SJCRH30 (cell line): Measurements from ENCODE around the gene TNFSF15. TPM values are rescaled to one million over a fixed set of nuclear protein-coding genes. Genes with fewer than 3 reads are reported as not detected.

ENCODE experiments used
- DNase-seq, 2 experiments: peaks; one replicate each; pipeline ENCODE4 v3.0.0-alpha.2; 2015 to 2020
- H3K27ac ChIP-seq: fragments of 250-450 bp; sonication (Bioruptor Pico); 2 replicates; pipeline ENCODE4 v1.5.1; 2020; ENCODE audit warnings: mild to moderate bottlenecking, moderate library complexity
- H3K27me3 ChIP-seq: fragments of 250-450 bp; sonication (Bioruptor Pico); 2 replicates; pipeline ENCODE4 v1.5.1; 2020; ENCODE audit warnings: mild to moderate bottlenecking, moderate library complexity
- H3K36me3 ChIP-seq: fragments of 250-450 bp; sonication (Bioruptor Pico); 2 replicates; pipeline ENCODE4 v1.5.1; 2020; ENCODE audit warnings: mild to moderate bottlenecking, moderate library complexity
- H3K4me1 ChIP-seq: fragments of 250-450 bp; sonication (Bioruptor Pico); 2 replicates; pipeline ENCODE4 v1.5.1; 2020; ENCODE audit warnings: mild to moderate bottlenecking, moderate library complexity
- H3K4me3 ChIP-seq: fragments of 250-450 bp; sonication (Bioruptor Pico); 2 replicates; pipeline ENCODE4 v1.5.1; 2020; ENCODE audit warnings: mild to moderate bottlenecking, moderate library complexity
- H3K9me3 ChIP-seq: fragments of 250-450 bp; sonication (Bioruptor Pico); replicated peaks from 2 replicates; pipeline ENCODE4 v1.5.1; 2020; ENCODE audit warnings: mild to moderate bottlenecking, moderate library complexity
- total RNA-seq: library from RNA; depleted of rRNA; stranded (reverse); fragments of >200 nt; shearing (Covaris generic); gene quantifications from 2 replicates; pipeline ENCODE4 v1.2.3, GENCODE V29; 2014

Gene TNFSF15
- total RNA-seq, 1 experiment from 2014 or later: 1.0 TPM

DNA sequence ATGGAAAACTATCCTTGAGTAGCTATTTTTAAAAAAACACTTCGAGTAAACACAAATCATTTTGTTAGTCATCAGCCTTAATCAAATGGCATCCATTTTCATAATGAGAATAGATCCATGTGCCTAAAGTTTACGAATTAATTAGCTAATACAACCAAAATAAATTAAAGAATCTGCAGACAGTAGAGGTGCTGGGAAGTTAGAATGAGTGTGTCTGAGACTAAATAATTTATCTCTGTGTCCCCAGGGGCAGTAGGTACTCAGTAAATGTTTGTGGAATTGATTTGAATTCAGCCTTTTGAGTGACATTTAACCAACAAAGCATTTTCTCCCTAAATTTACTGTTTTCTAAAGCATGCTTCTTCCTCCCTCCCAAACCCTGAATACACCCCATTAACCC is 18.6 kb downstream of the TNFSF15 start:
- no peak for DNase-seq
- Histone ChIP-seq H3K4me1 (peaks cover 5% of the 10 kb centered on the region), H3K4me3 (no peak overlapping the region)

DNA sequence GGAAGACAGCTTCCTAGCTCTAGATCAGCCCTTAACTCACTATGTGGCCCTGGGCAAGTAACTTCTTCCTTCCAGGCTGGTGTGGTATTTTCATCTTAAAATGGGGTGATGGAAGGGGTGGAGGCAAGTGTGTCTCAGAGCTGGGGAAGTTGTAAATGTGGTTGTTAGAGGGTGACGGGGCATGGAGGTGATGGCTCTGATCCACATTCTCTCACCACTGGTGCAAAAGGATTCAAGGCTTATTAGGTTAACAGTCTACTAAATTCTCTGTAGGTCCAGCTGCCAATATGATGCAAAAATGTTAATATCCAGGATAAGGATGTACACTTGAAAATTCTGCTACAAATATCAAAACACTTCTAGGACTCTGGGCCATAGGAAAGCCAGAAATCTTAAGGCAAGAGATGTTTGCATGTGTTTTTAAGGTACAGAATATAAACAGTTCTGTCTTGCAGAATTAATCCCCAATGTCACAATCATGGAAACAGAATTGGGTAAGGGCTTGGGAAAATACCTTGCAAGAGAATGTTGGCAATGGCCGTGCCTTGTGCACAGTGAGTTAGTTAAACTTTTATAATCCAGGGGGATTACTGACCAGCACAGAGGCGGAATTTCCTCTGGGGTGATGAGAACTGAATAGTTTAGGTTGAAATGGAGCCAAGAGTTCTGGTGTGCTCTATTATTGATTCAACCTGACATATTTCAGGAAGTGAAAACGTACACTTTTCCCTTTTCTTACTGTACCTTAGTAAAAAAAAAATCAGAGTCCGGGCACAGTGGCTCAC is 19.8 kb downstream of the TNFSF15 start:
- Histone ChIP-seq H3K9me3 (no peaks in the 10 kb centered on the region), H3K4me3 (no peak overlapping the region), H3K4me1 (peaks cover 5% of the 10 kb centered on the region), H3K27me3 (no peaks in the 10 kb centered on the region), H3K27ac (no peak overlapping the region), H3K36me3 (no peaks in the 10 kb centered on the region)
- peak; percentile 27 to 57 for DNase-seq

More for the DNA sequence above, 18.6 kb downstream of the TNFSF15 start:
- Histone ChIP-seq H3K27me3 (no peaks in the 10 kb centered on the region), H3K36me3 (no peaks in the 10 kb centered on the region), H3K9me3 (no peaks in the 10 kb centered on the region), H3K27ac (no peak overlapping the region)

DNA sequence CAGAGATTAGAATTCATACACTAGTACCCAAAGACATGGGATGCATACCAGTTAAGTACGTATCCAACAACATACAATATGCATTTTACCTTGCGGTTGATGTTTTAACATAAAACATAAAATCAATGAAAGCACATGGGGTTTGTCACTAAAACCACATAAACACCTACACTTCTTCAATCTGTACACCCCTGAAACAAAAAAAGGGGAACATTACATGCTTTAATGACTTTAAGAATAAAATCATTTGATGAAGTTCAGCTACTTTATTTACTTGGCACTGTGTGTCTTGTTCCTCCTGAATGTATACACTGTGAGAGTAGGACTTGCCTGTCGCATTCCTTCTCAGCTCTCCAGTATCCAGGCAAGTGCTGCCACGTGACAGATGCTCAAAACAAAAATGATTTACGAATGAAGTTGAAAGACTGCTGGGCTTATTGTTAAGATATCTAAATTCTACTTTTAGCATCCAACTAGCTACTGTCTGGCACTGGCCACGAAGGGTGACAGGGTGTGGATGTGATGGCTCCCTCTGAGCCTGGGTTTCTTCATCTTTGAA is 21.0 kb downstream of the TNFSF15 start:
- no peak overlapping the region for H3K4me3 ChIP-seq
- no peaks in the 10 kb centered on the region for H3K27me3 ChIP-seq
- no peaks in the 10 kb centered on the region for H3K36me3 ChIP-seq
- peaks cover 5% of the 10 kb centered on the region for H3K4me1 ChIP-seq
- DNase-seq: no peak
- no peak overlapping the region for H3K27ac ChIP-seq
- no peaks in the 10 kb centered on the region for H3K9me3 ChIP-seq

DNA sequence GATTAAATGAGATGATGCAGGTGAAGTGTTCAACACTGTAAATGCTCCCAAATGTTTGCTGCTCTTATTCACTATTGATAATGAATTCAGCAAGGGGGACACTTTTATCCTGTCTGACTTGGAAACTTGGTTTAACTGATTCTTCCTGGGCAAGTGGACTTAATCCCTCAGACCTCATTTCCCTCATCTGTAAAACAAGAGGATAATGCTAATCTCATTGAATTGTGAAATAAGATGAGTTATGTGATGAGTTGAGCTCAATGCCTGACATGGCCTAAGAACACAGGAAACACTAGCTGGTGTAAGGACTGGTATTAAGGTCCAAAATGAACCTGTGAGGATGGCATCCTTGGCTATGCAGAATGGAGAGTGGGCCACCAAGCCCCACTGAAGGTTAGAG is 23.3 kb downstream of the TNFSF15 start:
- H3K4me1 ChIP-seq: peaks cover 24% of the 10 kb centered on the region
- DNase-seq: no peak
- H3K36me3 ChIP-seq: no peaks in the 10 kb centered on the region
- no peak overlapping the region for H3K4me3 ChIP-seq
- H3K9me3 ChIP-seq: no peaks in the 10 kb centered on the region
- H3K27ac ChIP-seq: no peak overlapping the region
- H3K27me3 ChIP-seq: no peaks in the 10 kb centered on the region

DNA sequence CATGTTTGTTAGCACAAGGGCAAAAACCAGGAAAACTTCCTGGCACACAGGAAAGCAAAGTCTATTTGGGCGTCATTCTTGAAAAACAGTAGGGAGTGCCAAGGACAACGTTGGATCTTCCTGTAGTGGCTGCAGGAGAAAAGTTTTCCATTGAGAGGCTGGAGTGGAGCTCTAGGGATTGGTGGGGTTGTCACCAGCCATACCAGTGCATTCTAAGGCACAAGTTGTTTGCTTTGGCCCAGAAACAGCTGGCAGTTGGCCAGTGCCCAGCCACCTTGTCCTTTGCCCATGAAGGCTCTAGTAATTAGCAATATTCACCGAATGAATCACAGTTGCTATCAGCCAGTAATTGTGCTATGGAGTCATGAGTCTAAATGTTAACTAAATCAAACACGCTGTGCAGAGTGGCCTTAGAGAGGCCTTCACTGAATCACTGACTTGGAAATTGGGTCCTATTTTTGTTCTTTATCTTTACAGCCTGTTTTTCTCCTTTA is 26.4 kb downstream of the TNFSF15 start:
- DNase-seq: peak; percentile 43 to 59
- Histone ChIP-seq H3K4me3 (no peak overlapping the region), H3K36me3 (no peaks in the 10 kb centered on the region), H3K27ac (no peak overlapping the region), H3K27me3 (no peaks in the 10 kb centered on the region), H3K9me3 (no peaks in the 10 kb centered on the region), H3K4me1 (peaks cover 38% of the 10 kb centered on the region)

DNA sequence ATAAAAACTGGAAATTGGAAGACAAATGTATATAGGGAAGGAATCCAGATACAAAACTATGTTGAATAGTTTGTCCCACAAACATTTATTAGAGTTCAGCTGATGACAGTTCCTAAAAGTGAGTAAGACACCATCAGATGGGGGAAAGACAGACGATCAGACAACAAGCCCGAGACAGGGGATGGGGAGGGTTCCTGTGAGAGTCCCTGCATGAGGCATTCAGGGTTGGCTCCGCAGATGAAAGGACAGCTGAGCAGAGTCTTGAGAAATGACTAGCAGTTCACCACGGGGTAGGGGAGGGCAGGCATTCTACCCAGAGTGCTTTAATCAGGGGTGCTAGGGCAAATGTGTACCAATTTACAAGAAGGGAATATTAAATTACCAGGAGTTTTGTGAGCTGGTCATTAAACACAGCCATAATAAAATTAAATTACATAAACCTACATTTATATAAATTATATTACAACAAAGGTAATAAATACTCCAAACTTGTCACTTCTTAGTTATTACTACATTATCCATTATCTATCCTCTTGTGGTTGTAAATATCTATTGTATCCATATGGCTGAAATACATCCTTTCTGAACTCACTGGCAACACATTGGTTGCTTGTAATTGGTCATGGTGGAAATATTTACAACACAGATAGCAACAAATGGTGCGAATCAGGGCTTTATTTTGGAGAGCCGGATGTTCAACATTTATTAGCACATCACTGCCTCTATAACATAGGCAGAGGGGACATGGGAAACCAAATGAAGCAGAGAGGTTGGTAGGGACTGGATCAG is 27.8 kb downstream of the TNFSF15 start:
- Histone ChIP-seq H3K4me3 (no peak overlapping the region), H3K27ac (no peak overlapping the region; the same call in 1 of the 2 replicates), H3K4me1 (peaks cover 38% of the 10 kb centered on the region), H3K9me3 (no peaks in the 10 kb centered on the region), H3K36me3 (no peaks in the 10 kb centered on the region), H3K27me3 (0 out of 2 replicates have a peak, but pooled peaks cover 4% of the 10 kb centered on the region)
- peak in 1 of 2 experiments; percentile 33 for DNase-seq

DNA sequence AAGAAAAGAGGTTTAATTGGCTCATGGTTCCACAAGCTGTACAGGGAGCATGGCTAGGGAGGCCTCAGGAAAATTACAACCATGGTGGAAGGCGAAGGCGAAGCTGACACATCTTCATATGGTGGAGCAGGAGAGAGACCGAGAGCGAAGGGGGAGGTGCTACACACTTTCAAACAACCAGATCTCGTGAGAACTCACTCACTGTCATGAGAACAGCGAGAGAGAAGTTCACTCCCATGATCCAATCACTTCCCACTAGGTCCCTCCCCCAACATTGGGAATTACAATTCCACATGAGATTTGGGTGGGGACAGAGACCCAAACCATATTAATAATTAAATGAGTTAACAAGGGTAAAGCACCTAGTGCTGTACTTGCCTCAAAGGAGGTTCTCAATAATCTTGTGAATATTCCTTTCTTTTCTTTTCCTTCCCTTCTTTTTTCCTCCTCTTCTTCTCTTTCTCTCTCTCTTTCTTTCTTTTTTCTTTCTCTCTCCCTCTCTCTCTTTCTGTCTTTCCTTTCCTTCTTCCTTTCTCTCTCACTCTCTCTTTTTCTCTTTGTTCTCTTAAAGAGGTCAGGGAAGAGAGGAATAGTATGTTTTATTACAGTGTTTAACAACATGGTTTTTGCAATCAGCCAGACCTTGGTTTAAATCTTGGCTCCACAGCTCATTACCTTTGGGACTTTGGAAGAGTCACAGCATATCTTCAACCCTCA is 29.0 kb downstream of the TNFSF15 start:
- no peak overlapping the region for H3K4me3 ChIP-seq
- peaks cover 38% of the 10 kb centered on the region for H3K4me1 ChIP-seq
- DNase-seq: no peak
- no peaks in the 10 kb centered on the region for H3K36me3 ChIP-seq
- H3K27me3 ChIP-seq: 0 out of 2 replicates have a peak, but pooled peaks cover 4% of the 10 kb centered on the region
- no peaks in the 10 kb centered on the region for H3K9me3 ChIP-seq
- H3K27ac ChIP-seq: no peak overlapping the region

DNA sequence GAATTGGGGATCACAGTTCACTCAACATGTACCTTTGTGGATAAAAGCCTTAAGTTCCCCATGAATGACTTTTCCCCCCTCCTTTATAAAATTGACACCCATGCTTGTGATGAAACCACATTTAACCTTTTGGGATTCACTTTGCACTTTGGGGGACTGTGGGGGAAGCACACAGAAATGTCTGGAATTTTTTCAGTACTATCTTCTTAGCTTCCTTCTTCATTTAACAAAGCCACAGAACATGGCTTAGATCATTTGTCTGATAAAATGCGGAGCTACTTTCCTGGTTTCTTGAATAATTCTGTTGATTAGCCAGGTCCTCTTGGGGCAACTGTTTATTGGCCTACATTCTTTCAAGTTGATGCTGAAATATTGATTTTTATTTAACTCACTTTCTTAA is 29.9 kb downstream of the TNFSF15 start:
- DNase-seq: no peak

DNA sequence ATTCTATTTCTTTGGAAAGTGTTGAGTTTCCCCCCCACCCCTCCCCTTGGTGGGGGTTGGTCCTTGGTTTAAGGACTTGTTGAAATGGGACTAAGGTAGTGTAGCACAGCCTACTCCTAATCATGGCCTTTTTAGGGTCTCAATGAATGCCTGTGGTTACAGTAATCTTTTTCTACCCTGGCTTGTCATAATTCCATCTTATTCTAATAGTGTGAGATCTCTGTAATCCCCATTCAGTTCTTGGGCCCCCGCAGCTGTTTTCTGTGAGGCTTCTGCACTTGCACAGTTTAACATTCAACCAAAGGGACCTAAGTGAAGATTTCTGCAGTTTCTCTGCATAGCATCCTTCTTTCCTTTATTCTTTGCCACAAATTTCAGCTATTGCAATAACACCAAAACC is 30.7 kb downstream of the TNFSF15 start:
- Histone ChIP-seq H3K4me3 (no peak overlapping the region), H3K9me3 (no peaks in the 10 kb centered on the region), H3K36me3 (no peaks in the 10 kb centered on the region), H3K4me1 (peaks cover 38% of the 10 kb centered on the region), H3K27me3 (0 out of 2 replicates have a peak, but pooled peaks cover 4% of the 10 kb centered on the region), H3K27ac (no peak overlapping the region)
- DNase-seq: peak in 1 of 2 experiments; percentile 50

More for the DNA sequence above, 29.9 kb downstream of the TNFSF15 start:
- Histone ChIP-seq H3K4me1 (peaks cover 38% of the 10 kb centered on the region), H3K27ac (no peak overlapping the region), H3K27me3 (0 out of 2 replicates have a peak, but pooled peaks cover 4% of the 10 kb centered on the region), H3K9me3 (no peaks in the 10 kb centered on the region), H3K36me3 (no peaks in the 10 kb centered on the region), H3K4me3 (no peak overlapping the region)

DNA sequence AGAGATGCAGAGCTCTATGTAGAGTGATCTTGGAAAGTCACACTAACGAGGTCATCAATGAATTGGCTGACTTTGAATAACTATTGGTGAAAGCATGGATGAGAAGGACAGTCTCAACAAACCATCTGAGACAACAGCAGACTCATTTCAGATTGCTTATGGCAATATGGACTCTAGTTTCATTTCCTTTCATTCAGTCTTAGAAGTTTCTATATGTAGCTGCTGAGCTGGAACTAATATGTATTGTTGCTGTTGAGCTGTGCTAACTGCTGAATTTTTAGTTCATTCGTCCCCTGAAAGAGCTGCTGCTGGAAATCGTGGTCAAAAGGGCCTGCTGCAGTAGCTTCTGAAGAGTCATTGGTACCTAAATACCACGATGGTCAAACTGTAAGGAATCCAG is 31.3 kb downstream of the TNFSF15 start:
- 0 out of 2 replicates have a peak, but pooled peaks cover 4% of the 10 kb centered on the region for H3K27me3 ChIP-seq
- H3K9me3 ChIP-seq: no peaks in the 10 kb centered on the region
- no peak for DNase-seq
- H3K36me3 ChIP-seq: no peaks in the 10 kb centered on the region
- H3K27ac ChIP-seq: no peak overlapping the region
- H3K4me3 ChIP-seq: no peak overlapping the region
- H3K4me1 ChIP-seq: peaks cover 38% of the 10 kb centered on the region

DNA sequence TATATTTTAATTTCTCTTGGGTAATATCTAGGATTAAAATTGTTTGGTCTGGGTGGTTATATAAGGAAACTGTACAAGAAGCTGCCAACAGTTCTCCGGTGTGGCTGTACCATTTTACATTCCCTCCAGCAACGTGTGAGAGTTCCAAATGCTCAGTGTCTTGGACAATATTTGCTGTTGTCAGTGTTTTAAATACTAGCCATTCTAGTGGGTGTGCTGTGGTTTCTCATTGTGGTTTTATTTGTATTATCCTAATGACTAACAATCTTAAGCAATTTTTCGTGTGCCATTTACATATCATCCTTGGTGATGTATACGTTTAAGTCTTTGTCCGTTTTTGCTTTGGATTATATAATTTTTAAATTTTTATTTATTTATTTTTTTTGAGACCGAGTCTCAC is 34.0 kb downstream of the TNFSF15 start:
- no peak for DNase-seq
- Histone ChIP-seq H3K4me1 (peaks cover 19% of the 10 kb centered on the region), H3K27ac (no peak overlapping the region), H3K9me3 (no peaks in the 10 kb centered on the region), H3K27me3 (0 out of 2 replicates have a peak, but pooled peaks cover 4% of the 10 kb centered on the region), H3K4me3 (no peak overlapping the region), H3K36me3 (no peaks in the 10 kb centered on the region)

DNA sequence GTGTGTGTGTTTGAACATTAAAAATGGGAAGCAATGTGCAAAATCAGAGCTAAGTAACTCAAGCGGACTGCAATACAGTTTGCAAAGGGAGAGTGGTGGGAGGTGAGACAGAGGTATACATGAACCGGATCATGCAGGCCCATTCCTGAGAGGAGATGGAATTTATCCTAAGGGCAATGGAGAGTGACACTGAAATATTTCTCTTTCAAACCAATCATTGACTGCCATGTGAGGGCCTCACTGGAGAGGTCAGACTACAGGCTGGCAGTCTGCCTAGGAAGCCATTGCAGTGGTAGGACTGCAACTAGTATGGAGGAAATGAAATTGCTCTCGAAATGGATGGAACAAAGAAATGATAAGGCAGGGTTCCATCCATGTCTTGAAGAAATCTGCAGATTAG is 34.8 kb downstream of the TNFSF15 start:
- no peak overlapping the region for H3K4me3 ChIP-seq
- H3K36me3 ChIP-seq: no peaks in the 10 kb centered on the region
- no peaks in the 10 kb centered on the region for H3K9me3 ChIP-seq
- DNase-seq: no peak
- 0 out of 2 replicates have a peak, but pooled peaks cover 4% of the 10 kb centered on the region for H3K27me3 ChIP-seq
- no peak overlapping the region for H3K27ac ChIP-seq
- peaks cover 15% of the 10 kb centered on the region for H3K4me1 ChIP-seq

DNA sequence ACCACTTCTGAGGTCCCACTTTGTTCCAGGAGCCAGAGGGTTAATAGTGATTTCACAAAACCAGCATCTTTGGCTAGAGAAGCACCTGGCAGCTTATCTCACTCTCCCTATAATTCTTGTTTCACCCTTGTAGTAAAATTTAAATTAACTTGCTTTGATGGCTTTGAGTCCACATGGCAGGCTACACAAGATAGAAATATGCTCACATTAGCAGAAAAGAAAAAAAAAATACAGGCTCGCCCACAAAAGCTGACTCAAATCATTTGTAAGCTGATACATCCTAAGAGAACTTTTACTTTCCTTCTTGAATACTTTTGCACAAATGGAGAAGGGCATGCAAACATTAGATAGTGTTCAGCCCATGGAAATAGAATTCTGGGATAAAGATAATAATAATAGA is 36.2 kb downstream of the TNFSF15 start:
- Histone ChIP-seq H3K27me3 (0 out of 2 replicates have a peak, but pooled peaks cover 4% of the 10 kb centered on the region), H3K4me3 (no peak overlapping the region), H3K9me3 (no peaks in the 10 kb centered on the region), H3K27ac (no peak overlapping the region), H3K4me1 (peaks cover 1% of the 10 kb centered on the region), H3K36me3 (no peaks in the 10 kb centered on the region)
- DNase-seq: no peak

DNA sequence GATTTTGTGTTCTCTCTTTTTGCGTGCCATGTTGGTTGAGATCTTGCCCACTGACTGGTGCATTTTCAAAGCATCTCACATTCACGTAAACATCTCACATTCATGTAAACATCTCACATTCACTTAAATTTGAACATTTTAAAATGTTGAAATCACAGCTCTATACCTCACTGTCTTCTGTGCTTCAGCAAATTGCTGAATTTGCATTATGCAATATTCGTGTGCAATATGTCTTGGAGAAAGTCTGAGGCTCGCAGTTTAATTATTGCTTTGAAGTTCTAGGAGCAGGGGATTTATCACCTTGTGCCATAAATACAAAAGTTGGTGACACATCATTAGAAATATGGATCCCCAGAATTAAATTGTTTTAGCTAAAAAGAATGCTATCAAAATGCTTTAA is 42.6 kb downstream of the TNFSF15 start:
- Histone ChIP-seq H3K36me3 (no peaks in the 10 kb centered on the region), H3K27me3 (no peaks in the 10 kb centered on the region), H3K27ac (no peak overlapping the region), H3K4me1 (no peaks in the 10 kb centered on the region), H3K9me3 (no peaks in the 10 kb centered on the region; the same call in none of the 2 replicates), H3K4me3 (no peak overlapping the region)
- DNase-seq: no peak
